NCI-H2107 treated with DMSO at 0.1 percent for 48 hours (cell line): Measurements from ENCODE around the gene DSCAM.
"Not testable (repeated sequence)": the region's sequence is repeated elsewhere in the genome, so short reads cannot be mapped to it uniquely, and the experiment has no call there.

ENCODE experiments used
- DNase-seq: peaks from one replicate; lab custom pipeline; 2025; ENCODE audit not compliant: unreplicated experiment; lab: John Stamatoyannopoulos, UW

DSCAM gene

GRCh38 chr21:40194185-40194980, 652.6 kb downstream of the DSCAM start:
- DNase-seq: no peak

- no peak for DNase-seq
Measured at GRCh38 chr21:40191616-40192015, 655.3 kb downstream of the DSCAM start.

- DNase-seq: no peak
Measured at GRCh38 chr21:40191196-40191595, 655.8 kb downstream of the DSCAM start.

- no peak for DNase-seq
Measured at GRCh38 chr21:40187946-40188654, 658.9 kb downstream of the DSCAM start.

- no peak for DNase-seq
Measured at GRCh38 chr21:40187244-40187643, 659.7 kb downstream of the DSCAM start.

GRCh38 chr21:40186045-40186444, 660.9 kb downstream of the DSCAM start:
- no peak for DNase-seq

GRCh38 chr21:40185208-40185607, 661.8 kb downstream of the DSCAM start:
- DNase-seq: no peak

GRCh38 chr21:40182491-40182890, 664.5 kb downstream of the DSCAM start:
- not testable (repeated sequence) for DNase-seq

- no peak for DNase-seq
Measured at GRCh38 chr21:40179166-40179565, 667.8 kb downstream of the DSCAM start.

- no peak for DNase-seq
Measured at GRCh38 chr21:40178726-40179125, 668.2 kb downstream of the DSCAM start.

GRCh38 chr21:40177979-40178378, 669.0 kb downstream of the DSCAM start:
- DNase-seq: no peak

- peak; percentile 97 for DNase-seq
Measured at GRCh38 chr21:40176724-40177123, 670.2 kb downstream of the DSCAM start.

- no peak for DNase-seq
Measured at GRCh38 chr21:40173816-40174215, 673.1 kb downstream of the DSCAM start.

- no peak for DNase-seq
Measured at GRCh38 chr21:40169971-40170370, 677.0 kb downstream of the DSCAM start.

- DNase-seq: no peak
Measured at GRCh38 chr21:40166291-40166843, 680.6 kb downstream of the DSCAM start.

GRCh38 chr21:40165773-40166070, 681.2 kb downstream of the DSCAM start:
- DNase-seq: no peak

GRCh38 chr21:40164905-40165772, 681.8 kb downstream of the DSCAM start:
- DNase-seq: no peak

GRCh38 chr21:40162075-40162474, 684.9 kb downstream of the DSCAM start:
- DNase-seq: no peak

GRCh38 chr21:40160911-40161310, 686.0 kb downstream of the DSCAM start:
- DNase-seq: no peak

GRCh38 chr21:40158366-40158765, 688.6 kb downstream of the DSCAM start:
- DNase-seq: no peak

- no peak for DNase-seq
Measured at GRCh38 chr21:40155563-40155962, 691.4 kb downstream of the DSCAM start.
